Ecto neural progenitor cell (in vitro differentiated cells): ENCODE results near the gene ENPP1.
A peak's percentile ranks its signal among the peaks of the same experiment; 100 is the strongest.
"Not testable (repeated sequence)": the region's sequence is repeated elsewhere in the genome, so short reads cannot be mapped to it uniquely, and the experiment has no call there.

Source experiments
- DNase-seq: peaks from one replicate; pipeline ENCODE4 v3.0.0-alpha.2; 2018; ENCODE audit warnings: low spot score

The ENPP1 gene

GRCh38 chr6:131876545-131876944, 68.7 kb downstream of the ENPP1 start:
- DNase-seq = no peak

DNA sequence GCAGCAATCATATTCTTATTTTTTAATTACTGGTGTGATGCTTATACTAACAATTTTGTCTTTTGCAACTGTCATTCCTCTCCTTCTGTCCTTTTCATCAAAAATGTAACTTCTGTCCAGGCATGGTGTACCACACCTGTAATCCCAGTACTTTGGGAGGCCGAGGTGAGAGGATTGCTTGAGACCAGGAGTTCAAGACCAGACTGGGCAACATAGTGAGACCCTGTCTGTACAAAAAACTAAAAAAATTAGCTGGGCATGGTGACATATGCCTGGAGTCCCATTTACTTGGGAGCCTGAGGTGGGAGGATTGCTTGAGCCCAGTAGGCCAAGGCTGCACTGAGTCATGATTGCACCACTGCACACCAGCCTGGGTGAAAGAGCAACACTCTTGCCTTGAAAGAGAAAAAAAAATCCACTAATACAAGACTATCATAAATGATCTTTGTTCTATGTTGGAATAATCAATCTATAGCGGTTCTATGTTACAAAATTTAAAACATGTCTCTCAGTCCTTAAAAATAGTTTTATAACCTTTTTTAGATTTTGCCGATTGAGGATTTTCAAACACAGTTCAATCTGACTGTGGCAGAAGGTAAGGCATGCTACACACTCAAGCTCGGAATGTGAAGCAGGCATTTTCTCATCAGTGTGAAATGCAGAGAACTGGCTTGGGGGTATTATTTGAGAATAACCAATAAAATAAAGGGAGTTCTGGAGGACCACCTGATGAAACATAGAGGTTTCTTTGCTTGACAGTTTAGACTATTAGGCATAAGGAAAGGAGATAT, 70.4 kb downstream of the ENPP1 start:
- no peak for DNase-seq

DNA sequence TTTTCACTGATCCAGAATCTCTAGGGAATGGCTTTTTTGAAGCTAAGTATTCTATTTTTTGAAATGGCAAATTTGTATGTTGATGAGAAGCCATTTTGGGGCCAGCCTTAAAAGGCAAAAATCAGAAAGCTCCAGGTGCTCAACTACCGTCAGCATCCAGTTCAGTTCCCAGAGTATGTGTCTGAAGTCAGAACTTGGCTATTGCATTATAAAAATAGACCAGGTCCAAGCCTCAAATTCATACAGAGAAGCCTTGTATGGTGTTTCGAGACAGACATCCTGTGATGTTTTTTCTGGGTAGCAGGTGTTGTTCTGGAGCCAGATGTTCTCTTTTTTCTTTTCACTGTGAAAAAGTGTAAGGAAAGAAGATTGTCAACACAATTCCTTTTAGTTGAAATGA, 75.2 kb downstream of the ENPP1 start:
- no peak for DNase-seq

DNA sequence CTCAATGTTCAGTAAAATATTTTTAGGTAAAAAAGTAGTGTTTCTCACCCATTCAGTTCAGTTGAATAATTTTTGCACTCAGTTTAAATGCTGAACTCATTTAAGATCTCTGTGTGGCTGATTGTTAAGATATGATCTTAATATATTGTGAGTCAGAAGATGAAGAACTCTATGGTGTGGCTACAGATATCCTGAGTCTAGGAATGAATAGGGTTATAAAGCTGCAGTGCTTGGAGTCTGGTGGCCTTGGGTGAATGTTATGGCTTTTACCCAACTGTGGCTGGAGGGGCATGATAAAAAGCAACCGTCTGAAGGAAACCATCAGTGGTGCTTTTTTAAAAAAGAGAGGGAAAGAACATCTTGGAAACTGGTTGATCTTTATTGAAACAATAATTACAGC, 77.4 kb downstream of the ENPP1 start:
- DNase-seq = no peak

DNA sequence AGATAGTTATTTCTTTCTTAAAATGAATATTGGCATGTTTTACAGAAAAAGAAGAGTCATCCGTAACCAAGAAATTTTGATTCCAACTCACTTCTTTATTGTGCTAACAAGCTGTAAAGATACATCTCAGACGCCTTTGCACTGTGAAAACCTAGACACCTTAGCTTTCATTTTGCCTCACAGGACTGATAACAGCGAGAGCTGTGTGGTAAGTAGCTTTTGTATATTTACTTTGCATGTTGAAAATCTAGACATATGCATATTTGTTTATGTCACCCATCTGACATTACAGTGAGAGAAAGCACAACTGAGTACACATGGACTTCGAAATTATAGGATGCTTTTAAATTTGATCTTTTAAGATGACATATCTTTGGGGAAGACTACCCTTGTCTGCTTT, 78.7 kb downstream of the ENPP1 start:
- no peak for DNase-seq

DNA sequence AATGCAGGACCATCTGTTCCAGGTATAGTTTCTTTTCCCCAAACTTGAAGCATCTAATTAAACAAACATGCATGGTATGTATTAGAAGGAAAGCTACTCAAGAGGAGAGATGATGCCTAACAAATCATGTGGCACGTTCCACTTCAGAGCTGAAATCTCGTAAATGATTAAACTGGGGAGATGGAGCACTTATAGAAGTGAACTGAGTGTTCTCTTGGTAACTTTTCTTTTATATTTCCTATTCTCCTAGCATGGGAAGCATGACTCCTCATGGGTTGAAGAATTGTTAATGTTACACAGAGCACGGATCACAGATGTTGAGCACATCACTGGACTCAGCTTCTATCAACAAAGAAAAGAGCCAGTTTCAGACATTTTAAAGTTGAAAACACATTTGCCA, 82.3 kb downstream of the ENPP1 start:
- no peak for DNase-seq

- no peak for DNase-seq
Observed at GRCh38 chr6:131893198-131893597, 85.4 kb downstream of the ENPP1 start.

DNA sequence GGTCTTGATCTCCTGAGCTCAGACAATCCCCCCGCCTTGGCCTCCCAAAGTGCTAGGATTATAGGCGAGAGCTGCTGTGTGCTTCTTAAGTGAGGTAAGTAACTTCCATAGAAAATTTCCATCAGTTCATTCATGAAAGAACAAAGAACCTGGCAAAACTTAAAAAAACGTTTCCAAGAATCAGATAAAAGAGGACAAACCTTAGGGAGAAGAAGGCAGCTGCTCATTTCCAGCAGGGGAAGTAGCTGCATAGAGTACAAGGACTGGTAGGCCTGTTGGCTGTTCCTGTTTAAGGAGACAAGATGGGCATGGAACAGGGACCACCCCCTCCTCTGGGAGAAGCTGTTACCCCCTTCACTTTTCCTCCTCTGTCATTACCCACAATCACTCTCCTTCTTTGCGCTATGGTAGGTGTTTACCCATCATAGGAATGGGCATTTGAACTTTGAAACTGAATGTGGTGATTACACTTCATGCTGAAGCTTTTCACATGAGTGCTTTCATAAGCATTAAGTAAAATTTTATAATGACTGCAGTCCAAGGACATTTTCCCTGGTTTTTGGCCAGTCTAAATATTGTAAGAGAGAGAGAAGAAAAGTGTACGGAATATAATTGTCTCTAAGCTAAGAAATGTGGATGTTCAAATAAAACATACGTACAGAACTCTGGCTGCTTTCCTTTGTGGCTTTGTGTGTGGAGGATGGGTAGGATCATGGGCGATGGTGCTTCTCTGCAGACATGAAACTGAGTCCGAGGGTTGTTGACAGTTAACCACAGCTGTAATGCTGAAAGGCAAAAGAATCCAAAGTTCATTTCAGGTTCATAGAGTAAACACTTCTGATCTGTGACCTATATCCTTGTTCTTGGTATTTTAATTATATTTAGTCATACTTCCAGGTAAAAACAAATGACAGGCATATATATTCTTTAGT, 86.9 kb downstream of the ENPP1 start:
- DNase-seq = no peak

DNA sequence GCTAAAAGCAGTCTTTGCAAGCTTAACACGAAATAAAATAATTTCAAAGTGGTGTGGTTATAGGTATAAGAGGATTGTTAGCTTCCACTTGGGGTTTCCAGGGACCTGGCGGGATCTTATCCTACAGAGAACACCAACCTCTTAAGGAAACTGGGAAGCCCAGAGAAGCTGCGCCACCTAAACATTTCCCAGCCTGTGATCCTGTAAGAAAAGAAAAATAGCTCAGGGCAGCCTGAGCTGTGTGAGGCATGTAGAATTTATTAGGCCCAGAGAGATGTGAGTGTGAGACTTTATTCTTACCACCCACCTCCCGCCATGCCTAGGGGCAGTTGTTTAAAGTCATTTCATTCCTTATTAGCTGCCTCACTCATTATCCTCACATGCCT, 89.2 kb downstream of the ENPP1 start:
- DNase-seq = no peak

DNA sequence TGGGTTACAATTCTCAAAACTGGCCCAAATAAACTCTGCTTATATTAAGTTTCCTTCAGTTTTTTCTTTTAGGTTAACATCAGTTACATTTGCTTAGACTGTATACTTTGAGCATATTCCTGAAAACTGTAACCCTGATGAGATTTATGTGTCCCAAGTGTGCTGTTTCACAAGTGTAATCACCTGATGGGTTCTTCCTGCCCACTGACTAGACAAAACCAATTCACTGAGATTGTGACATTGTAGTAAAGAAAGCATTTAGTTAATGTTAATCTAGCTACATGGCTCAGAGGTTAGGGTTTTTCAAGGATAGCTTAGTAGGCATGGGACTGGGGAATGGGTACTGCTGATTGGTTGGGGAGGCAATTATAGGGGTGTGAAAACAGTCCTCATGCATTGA, 89.8 kb downstream of the ENPP1 start:
- no peak for DNase-seq

DNA sequence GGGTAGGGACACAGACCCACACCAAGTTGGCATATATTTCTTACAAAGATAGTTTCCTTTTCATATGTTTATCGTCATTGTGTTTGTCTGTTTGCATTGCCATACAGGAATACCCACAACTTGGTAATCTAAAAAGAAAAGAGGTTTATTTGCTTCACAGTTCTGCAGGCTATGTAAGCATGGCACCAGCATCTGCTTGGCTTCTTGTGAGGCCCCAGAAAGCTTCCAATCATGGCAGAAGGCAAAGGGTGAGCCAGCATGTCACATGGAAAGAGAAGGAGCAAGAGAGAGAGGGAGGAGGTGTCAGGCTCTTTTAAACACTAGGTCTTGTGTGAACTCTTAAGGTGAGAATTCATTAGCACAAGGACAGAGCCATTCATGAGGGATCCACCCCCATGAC, 90.9 kb downstream of the ENPP1 start:
- DNase-seq = no peak

DNA sequence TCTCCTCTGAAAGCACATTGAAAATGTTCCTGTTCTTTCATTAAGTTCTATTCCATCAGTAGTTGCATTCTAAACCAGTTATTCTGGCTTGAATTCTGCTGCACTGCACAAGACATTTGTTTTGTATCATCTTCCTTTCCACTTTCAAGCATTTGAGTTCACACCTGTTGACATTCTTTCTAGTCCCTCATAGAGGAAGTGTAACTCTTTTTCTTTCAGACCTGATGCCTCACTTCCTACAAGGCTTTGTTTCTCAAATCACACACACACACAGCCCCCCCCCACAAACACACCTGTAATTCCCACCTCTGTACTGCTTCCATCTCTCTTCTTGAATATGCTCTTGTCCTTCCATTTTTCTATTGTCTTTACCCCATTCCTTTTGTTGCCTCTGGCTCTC, 92.4 kb downstream of the ENPP1 start:
- DNase-seq = no peak

- DNase-seq = not testable (repeated sequence)
Observed at GRCh38 chr6:131901326-131901873, 93.6 kb downstream of the ENPP1 start.

GRCh38 chr6:131903734-131904133, 95.9 kb downstream of the ENPP1 start:
- not testable (repeated sequence) for DNase-seq

GRCh38 chr6:131908787-131909186, 101.0 kb downstream of the ENPP1 start:
- DNase-seq = not testable (repeated sequence)

DNA sequence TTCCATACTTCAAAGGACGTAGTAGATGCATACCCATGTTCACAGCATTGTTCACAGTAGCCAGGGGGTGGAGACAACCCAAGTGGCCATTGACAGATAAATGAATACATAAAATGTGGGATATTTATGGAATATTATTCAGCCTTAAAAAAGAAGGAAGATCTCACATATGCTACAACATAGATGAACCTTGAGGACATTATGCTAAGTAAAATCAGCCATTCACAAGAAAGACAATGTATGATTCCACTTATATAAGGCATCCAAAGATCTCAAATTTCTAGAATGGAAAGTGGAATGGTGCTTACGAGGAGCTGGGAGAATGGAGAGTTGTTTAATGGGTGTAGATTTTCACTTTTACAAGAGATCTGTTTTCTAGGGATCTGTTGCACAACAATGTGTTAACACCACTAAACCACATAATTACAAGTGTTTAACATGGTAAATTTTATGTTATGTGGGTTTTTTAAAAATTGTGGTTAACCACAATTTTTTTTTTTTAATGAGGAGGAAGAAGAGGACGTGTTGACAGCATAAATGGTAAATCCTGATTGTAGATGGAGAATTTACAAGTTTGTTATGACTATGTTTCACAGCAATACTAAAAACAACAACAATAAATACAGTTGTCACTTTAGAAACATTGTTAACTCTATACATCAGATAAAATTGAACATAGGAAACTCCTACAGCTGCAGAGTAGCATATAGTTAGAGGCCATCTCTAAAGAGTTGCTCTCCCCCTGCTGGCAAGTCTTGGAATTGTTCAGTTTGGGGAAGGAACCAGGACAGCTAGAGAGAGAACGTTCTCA, 101.8 kb downstream of the ENPP1 start:
- peak; percentile 62 for DNase-seq

GRCh38 chr6:131910219-131910589, 102.4 kb downstream of the ENPP1 start:
- DNase-seq = no peak

- DNase-seq = no peak
Observed at GRCh38 chr6:131910956-131911355, 103.1 kb downstream of the ENPP1 start.

DNA sequence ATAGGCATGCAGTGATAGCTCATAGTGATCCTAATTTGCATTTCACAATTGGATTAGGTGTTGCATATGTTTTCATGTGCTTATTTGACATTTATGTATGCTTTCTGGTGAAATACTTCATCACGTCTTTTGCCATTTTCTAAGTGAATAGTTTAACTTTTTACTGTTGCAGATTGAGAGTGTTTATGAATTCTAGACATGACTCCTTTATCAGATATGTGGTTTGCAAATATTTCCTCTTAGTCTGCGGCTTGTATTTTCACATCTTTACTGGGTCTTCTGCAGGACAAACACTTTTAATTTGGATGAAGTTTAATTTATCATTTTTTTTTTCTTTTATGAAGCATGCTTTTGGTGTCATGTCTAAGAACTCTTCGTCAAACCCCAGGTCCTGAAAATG, 104.1 kb downstream of the ENPP1 start:
- no peak for DNase-seq

DNA sequence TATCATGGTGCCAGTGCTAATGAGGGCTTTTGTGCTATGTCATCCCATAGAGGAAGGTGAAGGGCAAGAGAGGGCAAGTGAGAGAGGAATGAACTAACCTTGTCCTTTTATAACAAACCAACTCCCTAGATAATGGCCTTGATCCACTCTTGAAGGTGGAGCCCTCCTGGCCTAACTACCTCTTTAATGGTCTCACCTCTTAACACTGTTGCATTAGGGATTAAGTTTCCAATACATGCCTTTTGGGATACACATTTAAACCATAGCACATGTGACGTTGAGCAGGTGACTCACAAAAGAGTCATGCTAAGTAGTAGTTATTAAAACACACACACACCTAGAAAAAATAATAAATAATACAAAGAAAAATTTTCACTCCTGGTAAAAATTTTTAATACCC, 106.4 kb downstream of the ENPP1 start:
- no peak for DNase-seq

DNA sequence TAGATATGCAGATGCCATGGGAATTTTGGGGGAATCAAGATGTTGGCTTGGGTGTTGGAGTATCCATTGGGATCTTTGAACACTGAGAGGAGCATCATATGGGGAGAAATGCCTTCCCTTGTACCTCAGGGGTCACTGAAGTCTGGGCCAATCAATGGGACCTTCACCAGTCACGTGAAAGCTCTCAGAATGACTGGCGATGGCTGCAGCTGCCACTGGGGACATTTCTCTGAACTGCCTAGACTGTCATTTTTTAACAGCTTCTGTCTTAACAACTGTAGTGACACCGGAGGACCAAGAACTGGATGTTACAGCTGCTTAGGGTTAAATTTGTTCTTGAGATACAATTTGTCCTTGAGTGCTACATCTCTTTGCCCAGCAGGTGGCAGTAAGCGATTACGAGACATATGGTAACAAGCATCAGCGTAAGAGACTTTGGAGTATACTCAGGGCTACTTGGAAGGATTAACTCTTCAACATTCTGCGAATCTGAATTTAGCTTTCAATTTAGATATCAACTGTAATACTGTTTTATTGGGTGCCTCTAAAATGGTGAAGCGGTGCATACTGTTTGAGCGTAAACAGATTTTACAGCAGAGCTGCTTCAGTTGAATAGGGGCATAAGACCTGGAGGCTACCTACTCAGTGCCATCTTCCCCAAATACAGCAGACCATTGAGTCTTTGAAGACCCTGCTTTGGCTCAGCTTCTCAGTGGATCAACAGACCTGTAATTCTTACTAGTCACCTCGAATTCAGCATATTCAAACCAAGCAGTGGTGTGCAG, 107.3 kb downstream of the ENPP1 start:
- peak; percentile 54 for DNase-seq
